Testis (tissue), 2 donors: ENCODE data around the gene DYRK4.

Source experiments
- POLR2A ChIP-seq: fragments of 450-650 bp; IDR thresholded peaks from one replicate; pipeline ENCODE4 v1.6.1; 2017; ENCODE audit warnings: antibody characterized with exemption, mild to moderate bottlenecking, moderate library complexity
- TF ChIP-seq, protein P1 (sequence below), 3 experiments: fragments of 450-650 bp in 2 of 3; fragments of 200-600 bp in 1 of 3; sonication (generic) in 1 of 3; IDR thresholded peaks; one replicate each; pipeline ENCODE4 v1.5.1; 2016 to 2019; ENCODE audit warnings: antibody characterized with exemption in 3 of 3, mild to moderate bottlenecking in 2 of 3, moderate library complexity in 1 of 3

DNA sequence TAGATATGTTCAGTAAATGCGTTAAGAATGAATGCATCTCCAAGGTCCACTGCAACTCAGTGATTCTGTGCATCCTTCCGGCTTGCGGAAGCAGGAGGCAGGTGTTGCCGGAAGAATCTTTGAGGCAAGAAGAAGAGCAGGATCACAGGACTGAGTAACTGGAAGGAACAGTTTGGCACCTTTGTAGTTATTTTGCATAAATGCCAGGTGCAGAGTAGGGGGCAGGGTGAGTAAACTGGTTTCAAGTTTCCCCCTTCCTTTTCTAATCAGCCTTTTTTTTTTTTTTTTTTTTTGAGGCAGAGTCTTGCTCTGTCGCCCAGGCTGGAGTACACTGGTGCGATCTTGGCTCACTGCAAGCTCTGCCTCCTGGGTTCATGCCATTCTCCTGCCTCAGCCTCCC is 22.3 kb downstream of the DYRK4 start:
- TF ChIP-seq POLR2A, result no peak
- TF ChIP-seq, protein P1, sequence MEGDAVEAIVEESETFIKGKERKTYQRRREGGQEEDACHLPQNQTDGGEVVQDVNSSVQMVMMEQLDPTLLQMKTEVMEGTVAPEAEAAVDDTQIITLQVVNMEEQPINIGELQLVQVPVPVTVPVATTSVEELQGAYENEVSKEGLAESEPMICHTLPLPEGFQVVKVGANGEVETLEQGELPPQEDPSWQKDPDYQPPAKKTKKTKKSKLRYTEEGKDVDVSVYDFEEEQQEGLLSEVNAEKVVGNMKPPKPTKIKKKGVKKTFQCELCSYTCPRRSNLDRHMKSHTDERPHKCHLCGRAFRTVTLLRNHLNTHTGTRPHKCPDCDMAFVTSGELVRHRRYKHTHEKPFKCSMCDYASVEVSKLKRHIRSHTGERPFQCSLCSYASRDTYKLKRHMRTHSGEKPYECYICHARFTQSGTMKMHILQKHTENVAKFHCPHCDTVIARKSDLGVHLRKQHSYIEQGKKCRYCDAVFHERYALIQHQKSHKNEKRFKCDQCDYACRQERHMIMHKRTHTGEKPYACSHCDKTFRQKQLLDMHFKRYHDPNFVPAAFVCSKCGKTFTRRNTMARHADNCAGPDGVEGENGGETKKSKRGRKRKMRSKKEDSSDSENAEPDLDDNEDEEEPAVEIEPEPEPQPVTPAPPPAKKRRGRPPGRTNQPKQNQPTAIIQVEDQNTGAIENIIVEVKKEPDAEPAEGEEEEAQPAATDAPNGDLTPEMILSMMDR (IDR thresholded peaks at IDR 0.05), result no peak
